Transverse colon (tissue), 4 donors: ENCODE measurements around the gene AQR.

ENCODE experiments used
- POLR2A ChIP-seq: fragments of 450-650 bp; IDR thresholded peaks from one replicate; pipeline ENCODE4 v1.6.1; 2016; ENCODE audit warnings: antibody characterized with exemption, mild to moderate bottlenecking, moderate library complexity
- POLR2AphosphoS5 ChIP-seq, 3 donors: sonication (generic); formaldehyde crosslinking; IDR thresholded peaks; one replicate each; pipeline ENCODE4 v1.6.1; 2016; ENCODE audit warnings: antibody characterized with exemption in 3 of 3
- TF ChIP-seq, protein P1 (sequence below), 5 experiments: fragments of 200-600 bp in 3 of 5; fragments of 450-650 bp in 2 of 5; sonication (generic) in 3 of 5; IDR thresholded peaks; 1 replicate in 2 of 5; 2 replicates in 3 of 5; pipeline ENCODE4 v1.5.1; 2016 to 2017; ENCODE audit warnings: antibody characterized with exemption in 5 of 5, inconsistent platforms in 3 of 5, mild to moderate bottlenecking in 2 of 5, moderate library complexity in 1 of 5

DNA sequence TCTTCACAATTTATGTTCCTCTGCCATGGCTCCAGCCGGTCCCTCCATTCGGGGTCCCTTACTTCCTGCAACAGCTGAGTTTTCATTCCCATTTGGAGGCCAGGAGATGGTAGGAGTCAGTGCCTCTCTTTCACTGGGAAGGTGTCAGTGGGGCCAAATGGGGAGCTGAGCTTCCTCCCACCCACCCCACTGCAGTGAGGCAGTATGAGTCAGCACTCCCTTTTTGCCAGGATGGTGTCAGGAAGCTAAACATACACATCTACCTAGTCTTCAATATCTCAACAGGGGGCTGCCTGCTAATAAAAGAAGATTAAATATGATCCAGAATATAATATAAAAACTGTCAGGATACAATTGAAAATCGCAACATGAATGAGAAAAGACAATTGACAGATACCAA lies 161.5 kb downstream of the AQR start:
- TF ChIP-seq, protein P1, sequence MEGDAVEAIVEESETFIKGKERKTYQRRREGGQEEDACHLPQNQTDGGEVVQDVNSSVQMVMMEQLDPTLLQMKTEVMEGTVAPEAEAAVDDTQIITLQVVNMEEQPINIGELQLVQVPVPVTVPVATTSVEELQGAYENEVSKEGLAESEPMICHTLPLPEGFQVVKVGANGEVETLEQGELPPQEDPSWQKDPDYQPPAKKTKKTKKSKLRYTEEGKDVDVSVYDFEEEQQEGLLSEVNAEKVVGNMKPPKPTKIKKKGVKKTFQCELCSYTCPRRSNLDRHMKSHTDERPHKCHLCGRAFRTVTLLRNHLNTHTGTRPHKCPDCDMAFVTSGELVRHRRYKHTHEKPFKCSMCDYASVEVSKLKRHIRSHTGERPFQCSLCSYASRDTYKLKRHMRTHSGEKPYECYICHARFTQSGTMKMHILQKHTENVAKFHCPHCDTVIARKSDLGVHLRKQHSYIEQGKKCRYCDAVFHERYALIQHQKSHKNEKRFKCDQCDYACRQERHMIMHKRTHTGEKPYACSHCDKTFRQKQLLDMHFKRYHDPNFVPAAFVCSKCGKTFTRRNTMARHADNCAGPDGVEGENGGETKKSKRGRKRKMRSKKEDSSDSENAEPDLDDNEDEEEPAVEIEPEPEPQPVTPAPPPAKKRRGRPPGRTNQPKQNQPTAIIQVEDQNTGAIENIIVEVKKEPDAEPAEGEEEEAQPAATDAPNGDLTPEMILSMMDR (IDR thresholded peaks at IDR 0.05) = no peak
- TF ChIP-seq POLR2AphosphoS5 (IDR thresholded peaks at IDR 0.05) = no peak
- TF ChIP-seq POLR2A = no peak
